ENCODE data around the gene HNRNPA2B1.
"Not testable (repeated sequence)": the region's sequence is repeated elsewhere in the genome, so short reads cannot be mapped to it uniquely, and the experiment has no call there.

HNRNPA2B1 gene

GRCh38 chr7:26170663-26171062 lies 29.9 kb downstream of the HNRNPA2B1 start:
- Histone ChIP-seq H3K27me3 (ENCODE audit: control insufficient read depth, insufficient read depth, low read length) (no peaks in the 10 kb centered on the region), H3K4me2 (ENCODE audit: low read length) (no peak overlapping the region), H3K4me3 (ENCODE audit: low read length) (no peak overlapping the region), H3K9ac (ENCODE audit: low read depth, low read length) (no peak overlapping the region), H3K36me3 (ENCODE audit: insufficient read depth, low read length) (no peaks in the 10 kb centered on the region), H3K9me3 (replicated peaks; ENCODE audit: low read length) (no peaks in the 10 kb centered on the region), H3K4me1 (ENCODE audit: control insufficient read depth, insufficient read depth, low read length) (no peaks in the 10 kb centered on the region)

GRCh38 chr7:26169271-26169670 lies 31.3 kb downstream of the HNRNPA2B1 start:
- Histone ChIP-seq H3K4me1 (ENCODE audit: control insufficient read depth, insufficient read depth, low read length) (no peaks in the 10 kb centered on the region), H3K36me3 (ENCODE audit: insufficient read depth, low read length) (no peaks in the 10 kb centered on the region), H3K27me3 (ENCODE audit: control insufficient read depth, insufficient read depth, low read length) (no peaks in the 10 kb centered on the region), H3K4me3 (ENCODE audit: low read length) (no peak overlapping the region), H3K9me3 (replicated peaks; ENCODE audit: low read length) (no peaks in the 10 kb centered on the region), H3K4me2 (ENCODE audit: low read length) (no peak overlapping the region), H3K9ac (ENCODE audit: low read depth, low read length) (no peak overlapping the region)

- no peaks in the 10 kb centered on the region for H3K36me3 ChIP-seq (ENCODE audit: insufficient read depth, low read length)
- H3K4me3 ChIP-seq (ENCODE audit: low read length): no peak overlapping the region
- no peak overlapping the region for H3K4me2 ChIP-seq (ENCODE audit: low read length)
- no peaks in the 10 kb centered on the region for H3K4me1 ChIP-seq (ENCODE audit: control insufficient read depth, insufficient read depth, low read length)
- H3K9me3 ChIP-seq (replicated peaks; ENCODE audit: low read length): no peaks in the 10 kb centered on the region
- no peak overlapping the region for H3K9ac ChIP-seq (ENCODE audit: low read depth, low read length)
- H3K27me3 ChIP-seq (ENCODE audit: control insufficient read depth, insufficient read depth, low read length): no peaks in the 10 kb centered on the region
These were observed 32.0 kb downstream of the HNRNPA2B1 start for GRCh38 chr7:26168458-26169023.

- Histone ChIP-seq H3K9me3 (replicated peaks; ENCODE audit: low read length) (no peaks in the 10 kb centered on the region), H3K4me2 (ENCODE audit: low read length) (no peak overlapping the region), H3K27me3 (ENCODE audit: control insufficient read depth, insufficient read depth, low read length) (no peaks in the 10 kb centered on the region), H3K4me3 (ENCODE audit: low read length) (no peak overlapping the region), H3K4me1 (ENCODE audit: control insufficient read depth, insufficient read depth, low read length) (no peaks in the 10 kb centered on the region), H3K36me3 (ENCODE audit: insufficient read depth, low read length) (no peaks in the 10 kb centered on the region), H3K9ac (ENCODE audit: low read depth, low read length) (no peak overlapping the region)
These were observed 33.1 kb downstream of the HNRNPA2B1 start for GRCh38 chr7:26167303-26167934.

- Histone ChIP-seq H3K9ac (ENCODE audit: low read depth, low read length) (no peak overlapping the region), H3K4me1 (ENCODE audit: control insufficient read depth, insufficient read depth, low read length) (no peaks in the 10 kb centered on the region), H3K4me3 (ENCODE audit: low read length) (no peak overlapping the region), H3K4me2 (ENCODE audit: low read length) (no peak overlapping the region), H3K36me3 (ENCODE audit: insufficient read depth, low read length) (no peaks in the 10 kb centered on the region), H3K27me3 (ENCODE audit: control insufficient read depth, insufficient read depth, low read length) (no peaks in the 10 kb centered on the region), H3K9me3 (replicated peaks; ENCODE audit: low read length) (no peaks in the 10 kb centered on the region)
These were observed 33.8 kb downstream of the HNRNPA2B1 start for GRCh38 chr7:26166684-26167266.

- Histone ChIP-seq H3K36me3 (ENCODE audit: insufficient read depth, low read length) (no peaks in the 10 kb centered on the region), H3K9me3 (replicated peaks; ENCODE audit: low read length) (no peaks in the 10 kb centered on the region), H3K4me2 (ENCODE audit: low read length) (no peak overlapping the region), H3K4me1 (ENCODE audit: control insufficient read depth, insufficient read depth, low read length) (no peaks in the 10 kb centered on the region), H3K9ac (ENCODE audit: low read depth, low read length) (no peak overlapping the region), H3K27me3 (ENCODE audit: control insufficient read depth, insufficient read depth, low read length) (no peaks in the 10 kb centered on the region), H3K4me3 (ENCODE audit: low read length) (no peak overlapping the region)
These were observed 34.4 kb downstream of the HNRNPA2B1 start for GRCh38 chr7:26165950-26166683.

GRCh38 chr7:26163804-26164203 lies 36.7 kb downstream of the HNRNPA2B1 start:
- H3K4me3 ChIP-seq (ENCODE audit: low read length); H3K9me3 ChIP-seq (replicated peaks; ENCODE audit: low read length); H3K36me3 ChIP-seq (ENCODE audit: insufficient read depth, low read length); H3K27me3 ChIP-seq (ENCODE audit: control insufficient read depth, insufficient read depth, low read length); H3K4me2 ChIP-seq (ENCODE audit: low read length); H3K4me1 ChIP-seq (ENCODE audit: control insufficient read depth, insufficient read depth, low read length); H3K9ac ChIP-seq (ENCODE audit: low read depth, low read length): not testable (repeated sequence)

GRCh38 chr7:26162431-26162830 lies 38.1 kb downstream of the HNRNPA2B1 start:
- H3K4me2 ChIP-seq (ENCODE audit: low read length): no peak overlapping the region
- no peaks in the 10 kb centered on the region for H3K9me3 ChIP-seq (replicated peaks; ENCODE audit: low read length)
- no peak overlapping the region for H3K4me3 ChIP-seq (ENCODE audit: low read length)
- H3K4me1 ChIP-seq (ENCODE audit: control insufficient read depth, insufficient read depth, low read length): peaks cover 6% of the 10 kb centered on the region
- H3K9ac ChIP-seq (ENCODE audit: low read depth, low read length): no peak overlapping the region
- no peaks in the 10 kb centered on the region for H3K27me3 ChIP-seq (ENCODE audit: control insufficient read depth, insufficient read depth, low read length)
- no peaks in the 10 kb centered on the region for H3K36me3 ChIP-seq (ENCODE audit: insufficient read depth, low read length)

GRCh38 chr7:26160896-26161295 lies 39.6 kb downstream of the HNRNPA2B1 start:
- H3K4me3 ChIP-seq (ENCODE audit: low read length): no peak overlapping the region
- no peaks in the 10 kb centered on the region for H3K36me3 ChIP-seq (ENCODE audit: insufficient read depth, low read length)
- peaks cover 16% of the 10 kb centered on the region for H3K4me1 ChIP-seq (ENCODE audit: control insufficient read depth, insufficient read depth, low read length)
- H3K9me3 ChIP-seq (replicated peaks; ENCODE audit: low read length): no peaks in the 10 kb centered on the region
- H3K27me3 ChIP-seq (ENCODE audit: control insufficient read depth, insufficient read depth, low read length): no peaks in the 10 kb centered on the region
- no peak overlapping the region for H3K9ac ChIP-seq (ENCODE audit: low read depth, low read length)
- H3K4me2 ChIP-seq (ENCODE audit: low read length): no peak overlapping the region

GRCh38 chr7:26159243-26159642 lies 41.3 kb downstream of the HNRNPA2B1 start:
- Histone ChIP-seq H3K4me1 (ENCODE audit: control insufficient read depth, insufficient read depth, low read length) (peaks cover 24% of the 10 kb centered on the region), H3K9ac (ENCODE audit: low read depth, low read length) (no peak overlapping the region), H3K27me3 (ENCODE audit: control insufficient read depth, insufficient read depth, low read length) (no peaks in the 10 kb centered on the region), H3K4me3 (ENCODE audit: low read length) (no peak overlapping the region), H3K36me3 (ENCODE audit: insufficient read depth, low read length) (no peaks in the 10 kb centered on the region), H3K9me3 (replicated peaks; ENCODE audit: low read length) (no peaks in the 10 kb centered on the region), H3K4me2 (ENCODE audit: low read length) (no peak overlapping the region)

GRCh38 chr7:26157520-26158105 lies 42.9 kb downstream of the HNRNPA2B1 start:
- H3K4me1 ChIP-seq (ENCODE audit: control insufficient read depth, insufficient read depth, low read length): peaks cover 24% of the 10 kb centered on the region

More at GRCh38 chr7:26157520-26158105, 42.9 kb downstream of the HNRNPA2B1 start:
- H3K27me3 ChIP-seq (ENCODE audit: control insufficient read depth, insufficient read depth, low read length): peaks cover 13% of the 10 kb centered on the region
- no peak overlapping the region for H3K9ac ChIP-seq (ENCODE audit: low read depth, low read length)
- no peaks in the 10 kb centered on the region for H3K36me3 ChIP-seq (ENCODE audit: insufficient read depth, low read length)
- no peak overlapping the region for H3K4me3 ChIP-seq (ENCODE audit: low read length)
- no peaks in the 10 kb centered on the region for H3K9me3 ChIP-seq (replicated peaks; ENCODE audit: low read length)
- H3K4me2 ChIP-seq (ENCODE audit: low read length): no peak overlapping the region

Measured in skeletal muscle satellite cell (primary cell).